ENCODE measurements around the gene RARG.
"Not testable (repeated sequence)": the region's sequence is repeated elsewhere in the genome, so short reads cannot be mapped to it uniquely, and the experiment has no call there.

The RARG gene

GRCh38 chr12:53191096-53191884 lies 40.7 kb downstream of the RARG start:
- DNase-seq (ENCODE audit: low read depth in 2 of 2) = no peak

- DNase-seq (ENCODE audit: low read depth in 2 of 2) = peak in 1 of 2 donors; percentile 28
Observed at GRCh38 chr12:53190108-53190729, 41.8 kb downstream of the RARG start.

- DNase-seq (ENCODE audit: low read depth in 2 of 2) = no peak
Observed at GRCh38 chr12:53187145-53187899, 44.7 kb downstream of the RARG start.

- DNase-seq (ENCODE audit: low read depth in 2 of 2) = no peak
Observed at GRCh38 chr12:53186745-53187144, 45.3 kb downstream of the RARG start.

- no peak for DNase-seq (ENCODE audit: low read depth in 2 of 2)
Observed at GRCh38 chr12:53185582-53186153, 46.3 kb downstream of the RARG start.

GRCh38 chr12:53184828-53185227 lies 47.2 kb downstream of the RARG start:
- DNase-seq (ENCODE audit: low read depth in 2 of 2) = no peak

- no peak for DNase-seq (ENCODE audit: low read depth in 2 of 2)
Observed at GRCh38 chr12:53182903-53183302, 49.1 kb downstream of the RARG start.

GRCh38 chr12:53181935-53182334 lies 50.1 kb downstream of the RARG start:
- DNase-seq (ENCODE audit: low read depth in 2 of 2) = no peak

- DNase-seq (ENCODE audit: low read depth in 2 of 2) = peak; percentile 67 to 72
Observed at GRCh38 chr12:53180931-53181645, 50.9 kb downstream of the RARG start.

GRCh38 chr12:53180220-53180930 lies 51.6 kb downstream of the RARG start, which contains the start of the genes CSAD and ZNF740:
Gene CSAD (minus strand): TSS chr12:53180925. CDS start chr12:53173470, 7,455 bp downstream.
Gene ZNF740 (plus strand): TSS chr12:53180722. CDS start chr12:53181984, 1,262 bp downstream.
- DNase-seq (ENCODE audit: low read depth in 2 of 2) = peak; percentile 98 to 99

GRCh38 chr12:53179687-53180219 lies 52.3 kb downstream of the RARG start:
- no peak for DNase-seq (ENCODE audit: low read depth in 2 of 2)

GRCh38 chr12:53178803-53179202 lies 53.2 kb downstream of the RARG start:
- not testable (repeated sequence) for DNase-seq (ENCODE audit: low read depth in 2 of 2)

- not testable (repeated sequence) for DNase-seq (ENCODE audit: low read depth in 2 of 2)
Observed at GRCh38 chr12:53177447-53177846, 54.6 kb downstream of the RARG start.

GRCh38 chr12:53176750-53177149 lies 55.3 kb downstream of the RARG start:
- no peak for DNase-seq (ENCODE audit: low read depth in 2 of 2)

GRCh38 chr12:53174881-53175491 lies 57.0 kb downstream of the RARG start:
- DNase-seq (ENCODE audit: low read depth in 2 of 2) = no peak

- no peak for DNase-seq (ENCODE audit: low read depth in 2 of 2)
Observed at GRCh38 chr12:53173085-53173715, 58.8 kb downstream of the RARG start.

- DNase-seq (ENCODE audit: low read depth in 2 of 2) = no peak
Observed at GRCh38 chr12:53172352-53172751, 59.7 kb downstream of the RARG start.

- DNase-seq (ENCODE audit: low read depth in 2 of 2) = no peak
Observed at GRCh38 chr12:53171725-53172329, 60.2 kb downstream of the RARG start.

Data from stimulated activated CD8-positive, alpha-beta memory T cell treated with anti-CD3 and anti-CD28 coated beads, Interleukin-15, amount 100 ng/mL, for 48 hours (primary cell).